ENCODE results near the gene AMN.

AMN gene

GRCh38 chr14:102955636-102956408 is 33.4 kb downstream of the AMN start:
- no peak overlapping the region for H3K4me3 ChIP-seq (ENCODE audit: low read depth, low read length)
- H3K9me3 ChIP-seq (ENCODE audit: severe bottlenecking): no peaks in the 10 kb centered on the region
- no peak for TF ChIP-seq CTCF (IDR thresholded peaks at IDR 0.05; ENCODE audit: low read depth, low read length)
- H3K27me3 ChIP-seq (ENCODE audit: insufficient read depth, low read depth, severe bottlenecking): no peaks in the 10 kb centered on the region
- no peak for DNase-seq
- peaks cover 69% of the 10 kb centered on the region for H3K36me3 ChIP-seq
- no peak overlapping the region for H3K27ac ChIP-seq

GRCh38 chr14:102957222-102957621 is 34.8 kb downstream of the AMN start:
- Histone ChIP-seq H3K9me3 (ENCODE audit: severe bottlenecking) (no peaks in the 10 kb centered on the region), H3K27me3 (ENCODE audit: insufficient read depth, low read depth, severe bottlenecking) (no peaks in the 10 kb centered on the region), H3K27ac (no peak overlapping the region), H3K4me3 (ENCODE audit: low read depth, low read length) (no peak overlapping the region), H3K36me3 (peaks cover 69% of the 10 kb centered on the region)
- DNase-seq: no peak
- no peak for TF ChIP-seq CTCF (IDR thresholded peaks at IDR 0.05; ENCODE audit: low read depth, low read length)

GRCh38 chr14:102958461-102958860 is 36.0 kb downstream of the AMN start:
- H3K27me3 ChIP-seq (ENCODE audit: insufficient read depth, low read depth, severe bottlenecking): no peaks in the 10 kb centered on the region
- TF ChIP-seq CTCF (IDR thresholded peaks at IDR 0.05; ENCODE audit: low read depth, low read length): no peak
- peaks cover 67% of the 10 kb centered on the region for H3K36me3 ChIP-seq
- no peak for DNase-seq
- no peaks in the 10 kb centered on the region for H3K9me3 ChIP-seq (ENCODE audit: severe bottlenecking)
- no peak overlapping the region for H3K27ac ChIP-seq
- no peak overlapping the region for H3K4me3 ChIP-seq (ENCODE audit: low read depth, low read length)

GRCh38 chr14:102962111-102962627 is 39.7 kb downstream of the AMN start:
- no peaks in the 10 kb centered on the region for H3K9me3 ChIP-seq (ENCODE audit: severe bottlenecking)
- H3K27ac ChIP-seq: no peak overlapping the region
- TF ChIP-seq CTCF (IDR thresholded peaks at IDR 0.05; ENCODE audit: low read depth, low read length): no peak
- peaks cover 79% of the 10 kb centered on the region for H3K36me3 ChIP-seq
- H3K4me3 ChIP-seq (ENCODE audit: low read depth, low read length): no peak overlapping the region
- DNase-seq: no peak
- H3K27me3 ChIP-seq (ENCODE audit: insufficient read depth, low read depth, severe bottlenecking): no peaks in the 10 kb centered on the region

- Histone ChIP-seq H3K27me3 (ENCODE audit: insufficient read depth, low read depth, severe bottlenecking) (no peaks in the 10 kb centered on the region), H3K27ac (no peak overlapping the region), H3K9me3 (ENCODE audit: severe bottlenecking) (no peaks in the 10 kb centered on the region), H3K4me3 (ENCODE audit: low read depth, low read length) (no peak overlapping the region), H3K36me3 (peaks cover 76% of the 10 kb centered on the region)
- no peak for DNase-seq
- TF ChIP-seq CTCF (IDR thresholded peaks at IDR 0.05; ENCODE audit: low read depth, low read length): no peak
Measured at GRCh38 chr14:102964152-102964730, 41.8 kb downstream of the AMN start.
